ENCODE data around the gene TSEN2.

TSEN2 gene

GRCh38 chr3:12557473-12558100 is 73.3 kb downstream of the TSEN2 start:
- DNase-seq: no peak

DNA sequence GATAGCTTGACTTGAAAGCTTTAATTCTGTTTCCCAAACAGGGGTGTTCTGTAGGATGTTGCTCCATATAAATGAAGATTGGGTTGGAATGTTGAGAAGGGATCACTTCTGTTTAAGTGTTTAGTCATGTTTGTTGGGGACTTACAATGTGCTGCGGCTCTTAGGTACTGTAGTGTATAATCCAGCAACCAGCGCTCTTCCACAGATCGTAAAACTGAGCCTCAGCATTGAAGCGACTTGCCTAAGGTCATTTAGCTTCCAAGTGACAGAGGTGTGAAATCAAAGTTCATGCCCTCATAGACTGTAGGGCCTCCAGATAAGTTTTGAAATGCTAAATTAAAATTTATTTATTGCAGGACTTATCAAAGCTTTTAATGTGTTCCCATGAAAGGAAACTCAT is 74.4 kb downstream of the TSEN2 start:
- DNase-seq: no peak

GRCh38 chr3:12559520-12559919 is 75.2 kb downstream of the TSEN2 start:
- no peak for DNase-seq

DNA sequence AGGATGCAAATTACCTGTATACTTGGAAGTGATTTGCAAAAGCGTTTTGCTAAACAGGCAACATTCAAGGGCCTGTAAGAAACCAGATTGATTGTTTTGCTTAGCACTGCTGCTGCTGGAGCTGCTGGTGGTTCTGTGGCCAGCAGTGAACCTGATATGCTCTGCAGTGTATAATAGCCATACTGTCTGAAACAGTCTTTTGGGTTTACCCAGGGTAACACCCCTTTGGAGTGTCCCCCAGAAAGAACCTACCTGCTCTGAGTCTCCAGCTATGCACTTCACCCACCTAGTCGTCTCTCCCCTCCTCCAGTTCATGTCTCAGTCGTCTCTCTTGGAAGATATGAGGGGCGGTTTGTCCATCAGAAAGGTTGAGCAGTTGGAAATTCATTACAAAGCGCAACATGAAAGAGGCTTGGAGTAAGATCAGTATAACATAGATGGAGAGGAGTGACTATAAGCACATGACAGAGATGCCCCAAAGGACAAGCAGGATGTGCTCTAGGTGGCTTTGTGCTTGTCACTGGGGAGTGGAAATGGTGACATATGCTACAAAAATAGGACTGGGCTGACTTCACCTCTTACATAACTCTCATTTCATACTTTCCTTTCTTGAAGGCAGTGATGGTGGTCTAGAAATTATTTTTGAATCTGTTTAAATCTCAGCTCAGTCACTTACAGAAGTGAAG is 76.4 kb downstream of the TSEN2 start:
- no peak for DNase-seq

DNA sequence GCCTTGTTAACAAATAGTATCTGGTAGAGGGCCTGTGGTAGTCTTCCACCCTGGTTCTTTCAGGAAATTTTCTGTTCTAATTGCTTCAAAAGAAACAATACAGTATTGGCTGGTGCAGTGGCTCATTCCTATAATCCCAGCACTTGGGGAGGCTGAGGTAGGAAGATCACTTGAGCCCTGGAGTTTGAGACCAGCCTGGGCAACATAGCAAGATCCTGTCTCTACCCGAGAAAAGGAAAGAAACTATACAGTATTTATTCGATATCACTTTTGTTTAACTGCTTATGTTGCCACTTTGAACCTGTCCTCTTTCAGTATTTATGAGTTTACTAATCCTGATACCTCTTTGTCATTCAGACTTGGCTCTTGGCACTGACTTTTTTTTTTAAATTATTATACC is 77.1 kb downstream of the TSEN2 start:
- DNase-seq: no peak

DNA sequence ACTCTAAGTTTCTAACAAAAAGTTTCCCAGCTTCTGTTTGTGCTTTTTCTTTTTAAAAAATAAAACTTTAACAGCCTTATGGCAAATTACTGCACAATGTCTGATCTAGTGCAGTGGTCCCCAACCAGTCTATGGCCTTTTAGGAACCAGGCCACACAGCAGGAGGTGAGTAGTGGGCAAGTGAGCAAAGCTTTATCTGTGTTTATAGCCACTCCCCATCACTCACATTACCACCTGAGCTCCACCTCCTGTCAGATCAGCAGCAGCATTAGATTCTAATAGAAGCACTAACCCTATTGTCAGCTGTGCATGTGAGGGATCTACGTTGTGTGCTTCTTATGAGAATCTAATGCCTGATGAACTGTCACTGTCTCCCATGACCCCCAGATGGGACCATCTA is 78.2 kb downstream of the TSEN2 start:
- DNase-seq: no peak

- no peak for DNase-seq
Measured at GRCh38 chr3:12566976-12567375, 82.7 kb downstream of the TSEN2 start.

DNA sequence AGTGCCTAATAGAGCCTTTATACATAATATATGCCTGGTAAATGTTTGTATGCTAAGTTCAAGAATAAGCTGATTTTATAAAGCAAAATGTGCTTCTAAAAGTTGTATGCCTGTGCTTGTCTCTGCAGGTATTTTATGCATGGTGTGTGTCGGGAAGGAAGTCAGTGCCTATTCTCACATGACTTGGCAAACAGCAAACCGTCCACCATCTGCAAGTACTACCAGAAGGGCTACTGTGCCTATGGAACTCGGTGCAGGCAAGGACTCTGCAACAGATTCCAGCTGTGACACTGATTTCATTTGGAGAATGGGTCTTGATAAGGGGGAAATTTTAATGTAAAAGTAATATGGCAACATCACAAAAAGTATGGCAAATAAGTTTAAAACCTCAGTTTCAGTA is 84.5 kb downstream of the TSEN2 start:
- no peak for DNase-seq

- DNase-seq: no peak
Measured at GRCh38 chr3:12569836-12570235, 85.6 kb downstream of the TSEN2 start.

DNA sequence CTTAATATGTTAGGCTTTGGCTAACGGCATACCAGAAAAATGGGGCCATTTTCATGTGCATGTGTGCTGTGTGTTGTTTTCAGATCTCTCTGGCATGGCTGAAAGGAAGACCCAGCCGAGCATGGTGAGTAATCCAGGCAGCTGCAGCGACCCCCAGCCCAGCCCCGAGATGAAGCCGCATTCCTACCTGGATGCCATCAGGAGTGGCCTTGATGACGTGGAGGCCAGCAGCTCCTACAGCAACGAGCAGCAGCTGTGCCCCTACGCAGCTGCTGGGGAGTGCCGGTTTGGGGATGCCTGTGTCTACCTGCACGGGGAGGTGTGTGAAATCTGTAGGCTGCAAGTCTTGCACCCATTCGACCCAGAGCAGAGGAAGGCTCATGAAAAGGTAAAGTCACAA is 87.7 kb downstream of the TSEN2 start:
- no peak for DNase-seq

DNA sequence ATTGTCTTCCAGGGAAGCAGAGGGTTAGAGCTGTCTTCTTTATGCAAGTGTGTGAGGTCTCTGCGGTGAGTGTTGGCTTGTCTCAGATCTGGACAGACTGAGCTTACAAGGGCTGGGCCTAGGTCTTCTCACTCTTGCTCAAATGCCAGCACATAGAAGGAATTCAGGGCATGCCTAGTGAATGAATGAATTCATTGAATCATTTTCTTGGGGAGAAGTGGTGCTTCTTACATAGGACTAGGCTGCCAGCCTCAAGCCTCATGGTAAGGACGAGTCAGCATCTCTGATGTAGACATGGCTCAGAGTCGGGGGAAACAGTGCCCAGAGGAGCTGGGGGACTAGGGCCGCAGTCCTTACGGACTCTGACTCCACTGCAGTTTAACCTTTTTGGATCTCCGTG is 89.9 kb downstream of the TSEN2 start:
- DNase-seq: no peak

DNA sequence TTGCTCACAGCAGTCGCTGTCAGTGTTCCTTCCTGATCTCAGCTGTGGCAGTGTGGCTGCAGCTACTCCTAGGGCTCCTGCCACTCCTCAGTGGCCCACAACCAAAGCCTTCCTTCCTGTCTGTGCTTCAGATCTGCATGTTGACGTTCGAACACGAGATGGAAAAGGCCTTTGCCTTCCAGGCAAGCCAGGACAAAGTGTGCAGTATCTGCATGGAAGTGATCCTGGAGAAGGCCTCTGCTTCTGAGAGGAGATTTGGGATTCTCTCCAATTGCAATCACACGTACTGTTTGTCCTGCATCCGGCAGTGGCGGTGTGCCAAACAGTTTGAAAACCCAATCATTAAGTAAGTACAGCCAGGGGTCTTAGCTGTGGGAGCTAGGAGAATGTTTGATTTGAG is 90.4 kb downstream of the TSEN2 start:
- DNase-seq: no peak

DNA sequence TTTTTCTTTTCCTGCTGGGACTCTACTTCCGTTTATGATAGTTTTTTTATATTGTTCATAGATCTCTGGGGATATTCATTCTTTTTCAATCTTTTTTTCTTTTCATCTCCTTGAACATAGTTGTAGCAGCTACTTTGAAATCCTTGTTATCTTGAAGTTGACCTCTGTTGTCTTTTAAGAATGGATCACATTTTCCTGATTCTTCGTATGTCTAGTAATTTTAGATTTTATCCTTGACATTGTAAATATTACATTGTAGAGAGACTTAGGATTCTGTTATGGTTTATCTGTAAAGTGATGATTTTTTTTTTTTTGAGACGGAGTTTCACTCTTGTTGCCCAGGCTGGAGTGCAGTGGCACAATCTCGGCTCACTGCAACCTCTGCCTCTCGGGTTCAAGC is 93.1 kb downstream of the TSEN2 start:
- DNase-seq: no peak

- no peak for DNase-seq
Measured at GRCh38 chr3:12578742-12579141, 94.5 kb downstream of the TSEN2 start.

- no peak for DNase-seq
Measured at GRCh38 chr3:12579456-12579855, 95.2 kb downstream of the TSEN2 start.

- no peak for DNase-seq
Measured at GRCh38 chr3:12579905-12580304, 95.6 kb downstream of the TSEN2 start.

- no peak for DNase-seq
Measured at GRCh38 chr3:12582730-12583129, 98.5 kb downstream of the TSEN2 start.
